H1 (cell line): Measurements from ENCODE around the gene ANO6. TPM values are rescaled to one million over a fixed set of nuclear protein-coding genes. Genes with fewer than 3 reads are reported as not detected.

Experiments used
- CBX5 ChIP-seq: fragments of 300-800, 300-1000 bp; sonication (generic); IDR thresholded peaks from 2 replicates; pipeline ENCODE4 v1.7.1; 2016; ENCODE audit warnings: antibody characterized with exemption, low read length, low read depth
- CHD7 ChIP-seq: fragments of 300-600 bp; sonication (generic); IDR thresholded peaks from 2 replicates; pipeline ENCODE4 v1.7.1; 2012; ENCODE audit warnings: low read length, moderate library complexity, mild to moderate bottlenecking, inconsistent platforms; ENCODE audit not compliant: insufficient replicate concordance
- HDAC6 ChIP-seq: IDR thresholded peaks from one replicate; pipeline ENCODE4 v1.7.1; 2012; ENCODE audit warnings: low read depth, mild to moderate bottlenecking, inconsistent platforms, low read length, moderate library complexity
- KDM1A ChIP-seq: fragments of 200-600, 300-600 bp; sonication (generic); IDR thresholded peaks from 2 replicates; pipeline ENCODE4 v1.7.1; 2016; ENCODE audit warnings: mild to moderate bottlenecking, low read length, borderline replicate concordance
- KDM4A ChIP-seq: IDR thresholded peaks from one replicate; pipeline ENCODE4 v1.7.1; 2012; ENCODE audit warnings: low read depth, mild to moderate bottlenecking, moderate library complexity, low read length, inconsistent platforms; ENCODE audit not compliant: severe bottlenecking
- NRF1 ChIP-seq: IDR thresholded peaks from 2 replicates; pipeline ENCODE4 v1.6.1; 2011; ENCODE audit warnings: mild to moderate bottlenecking, low read depth, low read length, improper control_type of control experiment
- polyA plus RNA-seq, 7 experiments: library from polyadenylated mRNA; depleted of rRNA in 3 of 7; stranded (reverse) in 5 of 7; unstranded in 2 of 7; fragments of >200 nt in 5 of 7; fragments of 200-250 nt in 2 of 7; gene quantifications; 1 replicate in 5 of 7; 2 replicates in 1 of 7; 4 replicates in 1 of 7; pipeline versions ENCODE4 v1.2.1 to v1.2.3, GENCODE V29; 2011 to 2013; ENCODE audit warnings: missing spikeins in 2 of 7, mixed read lengths in 2 of 7
- total RNA-seq: library from RNA; stranded (reverse); fragmentation: NEBNext Ultra II Directional; extraction: Animal tissue kit (Norgen Biotek cat#: 25700); gene quantifications from 2 replicates; pipeline ENCODE4 v1.2.1, GENCODE V29; 2021

The ANO6 gene
- total and polyA plus RNA-seq, 2 of the 8 experiments (the other 6 are each of a cell fraction or from before 2014, with no cell fraction given): 15.1 to 39.7 TPM

- no peak for TF ChIP-seq CHD7
- no peak for TF ChIP-seq KDM1A
- TF ChIP-seq CBX5: no peak
- no peak for TF ChIP-seq NRF1
- no peak for TF ChIP-seq HDAC6
- TF ChIP-seq KDM4A: no peak
These were observed 23.2 kb upstream of the ANO6 start (continued) for GRCh38 chr12:45192707-45193106.
